Heart left ventricle (tissue), 16 donors: ENCODE measurements around the gene ARHGAP8. TPM values are rescaled to one million over a fixed set of nuclear protein-coding genes. Genes with fewer than 3 reads are reported as not detected.
"Not testable (repeated sequence)": the region's sequence is repeated elsewhere in the genome, so short reads cannot be mapped to it uniquely, and the experiment has no call there.

Experiments
- ATAC-seq, 4 donors: fragments of 200-7000 bp; cut with Tn5 transposase; one replicate each; pipeline ENCODE4 v1.9.1; 2020 to 2022; ENCODE audit warnings: moderate library complexity in 4 of 4, mild to moderate bottlenecking in 3 of 4, moderate number of reproducible peaks in 1 of 4
- DNase-seq, 5 donors: peaks; one replicate each; pipeline ENCODE4 v3.0.0-alpha.2; 2020
- H3K27ac ChIP-seq, 12 donors: fragments of 200-600 bp; sonication (generic) in 4 of 12; one replicate each; pipeline versions ENCODE4 v1.5.0 to v1.8.0; 2016 to 2022; ENCODE audit warnings: mild to moderate bottlenecking in 2 of 12
- H3K27me3 ChIP-seq, 9 donors: fragments of 200-600 bp; sonication (generic) in 2 of 9; one replicate each; pipeline versions ENCODE4 v1.5.1 to v1.8.0; 2016 to 2022; ENCODE audit warnings: mild to moderate bottlenecking in 3 of 9
- H3K36me3 ChIP-seq, 9 donors: fragments of 200-600 bp; sonication (generic) in 2 of 9; one replicate each; pipeline versions ENCODE4 v1.5.0 to v1.8.0; 2018 to 2022; ENCODE audit warnings: mild to moderate bottlenecking in 2 of 9
- H3K4me1 ChIP-seq, 12 donors: fragments of 200-600 bp; sonication (generic) in 4 of 12; one replicate each; pipeline versions ENCODE4 v1.5.0 to v1.8.0; 2016 to 2022; ENCODE audit warnings: mild to moderate bottlenecking in 3 of 12
- H3K4me3 ChIP-seq, 12 donors: fragments of 200-600 bp; sonication (generic) in 4 of 12; one replicate each; pipeline versions ENCODE4 v1.5.0 to v1.8.0; 2017 to 2022; ENCODE audit warnings: mild to moderate bottlenecking in 9 of 12, moderate library complexity in 4 of 12
- H3K9me3 ChIP-seq, 12 donors: fragments of 200-600 bp; sonication (generic) in 4 of 12; one replicate each; pipeline versions ENCODE4 v1.5.0 to v1.8.0; 2016 to 2022; ENCODE audit warnings: mild to moderate bottlenecking in 1 of 12
- CTCF ChIP-seq, 12 donors: fragments of 200-600 bp; sonication (generic) in 4 of 12; IDR thresholded peaks; one replicate each; pipeline versions ENCODE4 v1.5.0 to v1.8.0; 2018 to 2022; ENCODE audit warnings: antibody characterized with exemption in 12 of 12, mild to moderate bottlenecking in 5 of 12
- POLR2A ChIP-seq, 2 donors: fragments of 450-650 bp; IDR thresholded peaks; one replicate each; pipeline ENCODE4 v1.6.1; 2017; ENCODE audit warnings: antibody characterized with exemption in 2 of 2, mild to moderate bottlenecking in 2 of 2, moderate library complexity in 2 of 2
- WGBS, 4 donors: extraction: QIAGEN DNeasy Blood & Tissue Kit in 2 of 4; methylation state at CpG; one replicate each; pipeline versions ENCODE4 v1.1.5 to v1.1.7; 2013 to 2018; 5-methylcytosine and 5-hydroxymethylcytosine counted together
- intact Hi-C, 10 donors: fragments of 100-400 bp; cut with DNase I; formaldehyde crosslinking; loops; one replicate each; pipeline versions ENCODE4 v1.11.1 to v1.14.2; 2022
- polyA plus RNA-seq, 2 donors: library from polyadenylated mRNA; stranded (reverse); fragments of 200-250 nt; gene quantifications; one replicate each; pipeline ENCODE4 v1.2.3, GENCODE V29; 2013
- total RNA-seq, 9 donors: library from RNA; depleted of rRNA in 2 of 9; stranded (reverse); fragments of >200 nt in 2 of 9; fragmentation: NEBNext Ultra II Directional in 3 of 9; extraction: Animal tissue kit (Norgen Biotek cat#: 25700) in 3 of 9; gene quantifications; one replicate each; pipeline versions ENCODE4 v1.1.0 to v1.2.4, GENCODE V29; 2016 to 2023
- donor health status: ischemic (EF 13 %, LVEDD 7.1; RV severe dilation, severe dysfunction).
- donor health status: healthy with polysubstance abuse.
- donor health status: DM: no; HTN: yes; CAD: no.
- donor health status: DM: no; HTN: no; CAD: no.
- donor health status: ischemic (EF 25% LVEDD 6.9; RV normal size, moderate dysfunction).
- donor health status: ischemic (EF 25% LVEDD 5.7; RV mildly dilated, moderate dysfunction).
- donor health status: healthy.
- donor health status: DM: yes; HTN: yes; CAD: no.
- donor health status: ischemic (EF 35%, LVEDD 5.7; RV mildly dilated, moderate dysfunction).
- donor health status: nonischemic (EF 11% LVEDD 7.7; RV severe dilation, severe dysfunction).
- donor health status: DM: yes; HTN: yes; CAD: no.
- donor health status: PGD.
- donor health status: ischemic (EF 29% LVEDD 5.4; RV normal size, mild dysfunction).
- donor health status: nonischemic (EF 23%, LVEDD 6.1; RV moderate dilation, normal function).

ARHGAP8 gene
- total and polyA plus RNA-seq, 11 donors: 0.08 to 1.3 (median 0.23) TPM; not detected in 7

- no peaks in the 10 kb centered on the region for H3K36me3 ChIP-seq
- peaks cover 0 to 12% (median 6%) of the 10 kb centered on the region in 12 donors for H3K9me3 ChIP-seq
- 86 to 91% (median 91%) methylated on average over 16 to 21 of the region's 21 CpGs for WGBS, 4 donors
- H3K4me3 ChIP-seq: no peak overlapping the region
- intact Hi-C loops: no loop called here
- DNase-seq: no peak
- no peak for TF ChIP-seq POLR2A (IDR thresholded peaks at IDR 0.05)
- no peak for TF ChIP-seq CTCF (IDR thresholded peaks at IDR 0.05)
- no peaks in the 10 kb centered on the region for H3K4me1 ChIP-seq
- H3K27ac ChIP-seq: no peak overlapping the region
- H3K27me3 ChIP-seq: peaks cover 0 to 2% (median 0%) of the 10 kb centered on the region in 9 donors
- ATAC-seq: peak in 1 of 4 donors; percentile 27
These were observed 96.5 kb downstream of the ARHGAP8 start for GRCh38 chr22:44848791-44849420.

- ATAC-seq: no peak
- no peaks in the 10 kb centered on the region for H3K36me3 ChIP-seq
- intact Hi-C loops: no loop called here
- TF ChIP-seq CTCF (IDR thresholded peaks at IDR 0.05): no peak
- TF ChIP-seq POLR2A (IDR thresholded peaks at IDR 0.05): no peak
- peaks cover 0 to 2% (median 0%) of the 10 kb centered on the region in 9 donors for H3K27me3 ChIP-seq
- WGBS, 4 donors: 77 to 81% (median 77%) methylated on average over 6 of the region's 6 CpGs
- H3K9me3 ChIP-seq: no peaks in the 10 kb centered on the region
- DNase-seq: no peak
- no peak overlapping the region for H3K27ac ChIP-seq
- no peaks in the 10 kb centered on the region for H3K4me1 ChIP-seq
- H3K4me3 ChIP-seq: no peak overlapping the region
These were observed 98.6 kb downstream of the ARHGAP8 start for GRCh38 chr22:44850946-44851345.

- H3K9me3 ChIP-seq, H3K36me3 ChIP-seq, H3K4me3 ChIP-seq, ATAC-seq, intact Hi-C loops, H3K4me1 ChIP-seq, H3K27ac ChIP-seq, H3K27me3 ChIP-seq, DNase-seq: not testable (repeated sequence)
- 91 to 92% (median 91%) methylated on average over 8 of the region's 8 CpGs for WGBS, 4 donors
These were observed 102.3 kb downstream of the ARHGAP8 start for GRCh38 chr22:44854641-44855040.

GRCh38 chr22:44855855-44856254 is 103.5 kb downstream of the ARHGAP8 start:
- H3K4me1 ChIP-seq: no peaks in the 10 kb centered on the region
- ATAC-seq (no peak), DNase-seq (no peak)
- 86 to 94% (median 88%) methylated on average over 5 of the region's 5 CpGs for WGBS, 4 donors
- H3K27ac ChIP-seq: no peak overlapping the region
- no peak for TF ChIP-seq POLR2A (IDR thresholded peaks at IDR 0.05)
- TF ChIP-seq CTCF (IDR thresholded peaks at IDR 0.05): no peak
- no peaks in the 10 kb centered on the region for H3K27me3 ChIP-seq
- H3K4me3 ChIP-seq: no peak overlapping the region
- intact Hi-C loops: no loop called here
- no peaks in the 10 kb centered on the region for H3K36me3 ChIP-seq
- no peaks in the 10 kb centered on the region for H3K9me3 ChIP-seq

GRCh38 chr22:44858819-44859218 is 106.4 kb downstream of the ARHGAP8 start:
- DNase-seq (peak in 1 of 5 donors; percentile 10), ATAC-seq (peak in 1 of 4 donors; percentile 33)
- H3K36me3 ChIP-seq, H3K27me3 ChIP-seq, H3K4me3 ChIP-seq, H3K9me3 ChIP-seq, intact Hi-C loops, H3K4me1 ChIP-seq, H3K27ac ChIP-seq: not testable (repeated sequence)
- 57 to 72% (median 65%) methylated on average over 6 to 7 of the region's 7 CpGs for WGBS, 4 donors
